Measurements from ENCODE around the gene ANKRD44. TPM values are rescaled to one million over a fixed set of nuclear protein-coding genes. Genes with fewer than 3 reads are reported as not detected.

ANKRD44 gene
- total RNA-seq, 1 experiment from 2014 or later, result 0.68 TPM

- Mint-ChIP-seq H3K9me3 (no peaks in the 10 kb centered on the region), H3K36me3 (no peaks in the 10 kb centered on the region), H3K27me3 (ENCODE audit: low read depth) (no peaks in the 10 kb centered on the region), H3K27ac (no peak overlapping the region), H3K4me1 (0 out of 2 replicates have a peak, but pooled peaks cover 2% of the 10 kb centered on the region), H3K4me3 (no peak overlapping the region)
- ChIA-PET POLR2A (no interaction called here), CTCF (interaction anchor here (2.4 kb wide), 1 partner anchor 47 kb away, joined by 7 read pairs; no protein-coding TSS in a partner anchor)
- no peak; the same call in 1 of the 2 replicates for ATAC-seq
- DNase-seq (ENCODE audit: low spot score), result no peak
- no peak for TF ChIP-seq STAT6 (CRISPR knock-in tag; conservative IDR thresholded peaks at IDR 0.05; ENCODE audit: low read depth)
- no peak for TF ChIP-seq ETV6 (CRISPR knock-in tag; IDR thresholded peaks at IDR 0.05)
- TF ChIP-seq TCF7 (CRISPR knock-in tag; IDR thresholded peaks at IDR 0.05; ENCODE audit: low read depth), result no peak
- TF ChIP-seq EMX1 (CRISPR knock-in tag; IDR thresholded peaks at IDR 0.05), result no peak
- TF ChIP-seq FOXK1 (CRISPR knock-in tag; IDR thresholded peaks at IDR 0.05), result no peak
- TF ChIP-seq ZNF317 (CRISPR knock-in tag; IDR thresholded peaks at IDR 0.05; ENCODE audit: borderline replicate concordance, low read depth), result no peak
- TF ChIP-seq ZNF532 (CRISPR knock-in tag; IDR thresholded peaks at IDR 0.05; ENCODE audit: borderline replicate concordance), result no peak
- no peak for TF ChIP-seq ZMAT4 (CRISPR knock-in tag; IDR thresholded peaks at IDR 0.05)
- TF ChIP-seq MXD4 (CRISPR knock-in tag; IDR thresholded peaks at IDR 0.05; ENCODE audit: borderline replicate concordance), result no peak
These were observed 188.7 kb downstream of the ANKRD44 start for GRCh38 chr2:197121756-197122385.

GRCh38 chr2:197121255-197121654 is 189.3 kb downstream of the ANKRD44 start:
- H3K27ac Mint-ChIP-seq, result no peak overlapping the region
- H3K27me3 Mint-ChIP-seq (ENCODE audit: low read depth), result no peaks in the 10 kb centered on the region
- DNase-seq (ENCODE audit: low spot score) (no peak), ATAC-seq (no peak)
- H3K9me3 Mint-ChIP-seq, result no peaks in the 10 kb centered on the region
- CTCF ChIA-PET, result interaction anchor here (2.4 kb wide), 1 partner anchor 47 kb away, joined by 7 read pairs; no protein-coding TSS in a partner anchor
- POLR2A ChIA-PET, result no interaction called here
- 0 out of 2 replicates have a peak, but pooled peaks cover 2% of the 10 kb centered on the region for H3K4me1 Mint-ChIP-seq
- H3K4me3 Mint-ChIP-seq, result no peak overlapping the region
- H3K36me3 Mint-ChIP-seq, result no peaks in the 10 kb centered on the region
- no peak for TF ChIP-seq MYBL2 (CRISPR knock-in tag; IDR thresholded peaks at IDR 0.05)
- TF ChIP-seq FOXJ3 (CRISPR knock-in tag; IDR thresholded peaks at IDR 0.05; ENCODE audit: borderline replicate concordance), result no peak
- no peak for TF ChIP-seq FOXP4 (CRISPR knock-in tag; IDR thresholded peaks at IDR 0.05)
- no peak for TF ChIP-seq TEAD1 (CRISPR knock-in tag; IDR thresholded peaks at IDR 0.05)
- TF ChIP-seq ATF6 (CRISPR knock-in tag; IDR thresholded peaks at IDR 0.05), result no peak
- no peak for TF ChIP-seq CREB1 (CRISPR knock-in tag; IDR thresholded peaks at IDR 0.05)
- no peak for TF ChIP-seq ELF4 (CRISPR knock-in tag; IDR thresholded peaks at IDR 0.05; ENCODE audit: low read depth)
- no peak for TF ChIP-seq NFATC4 (CRISPR knock-in tag; IDR thresholded peaks at IDR 0.05)
- TF ChIP-seq ARID4B (CRISPR knock-in tag; IDR thresholded peaks at IDR 0.05; ENCODE audit: borderline replicate concordance), result no peak
- no peak for TF ChIP-seq ZBTB21 (CRISPR knock-in tag; IDR thresholded peaks at IDR 0.05; ENCODE audit: borderline replicate concordance)
